ENCODE data around the gene NFATC1. TPM values are rescaled to one million over a fixed set of nuclear protein-coding genes. Genes with fewer than 3 reads are reported as not detected.

The NFATC1 gene
- total RNA-seq, 3 donors from 2014 or later: 10.9 to 18.0 (median 12.9) TPM

DNA sequence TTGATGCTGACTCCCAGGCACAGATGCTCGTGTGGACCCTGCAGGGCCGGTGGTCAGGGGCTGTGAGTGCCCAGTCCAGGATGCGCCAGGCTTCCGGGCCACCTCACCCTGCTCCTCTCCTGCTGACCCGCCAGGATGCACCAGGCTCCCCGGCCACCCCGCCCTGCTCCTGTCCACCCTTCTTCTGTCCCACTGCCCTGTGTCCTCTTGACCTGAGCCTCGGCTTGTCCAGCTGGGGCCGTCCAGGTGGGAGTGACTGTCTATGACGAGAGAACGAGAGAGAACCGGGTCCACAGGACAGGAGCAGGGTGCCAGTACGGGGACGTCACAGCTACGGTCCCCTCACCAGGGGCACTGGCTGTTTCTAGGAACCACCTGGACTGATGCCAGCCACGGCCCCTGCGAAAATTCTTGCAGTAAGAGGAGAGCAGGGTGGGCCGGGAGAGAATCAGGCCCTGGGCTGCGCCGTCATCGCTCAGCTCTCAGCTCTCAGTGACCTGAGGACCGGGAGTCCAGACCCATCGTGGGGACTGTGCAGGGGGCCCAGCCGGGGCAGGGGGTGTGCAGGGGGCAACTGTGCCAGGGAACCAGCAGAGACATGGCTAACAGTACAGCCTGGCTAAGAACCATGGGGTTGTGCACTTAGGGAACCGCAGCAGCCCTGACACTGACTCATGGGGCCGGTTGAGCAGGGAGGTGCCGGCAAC lies 12.9 kb upstream of the NFATC1 start:
- no peaks in the 10 kb centered on the region for H3K36me3 ChIP-seq
- no peak overlapping the region for H3K27ac ChIP-seq
- H3K9me3 ChIP-seq: no peaks in the 10 kb centered on the region
- intact Hi-C loops (cut with DNase I; ENCODE audit: low total_unique reads): loop anchor here (10.0 kb wide), 1 partner anchor 262 kb away; no protein-coding TSS in a partner anchor
- peaks cover 0 to 4% of the 10 kb centered on the region in 2 donors for H3K4me1 ChIP-seq
- peaks cover 0 to 32% of the 10 kb centered on the region in 2 donors for H3K27me3 ChIP-seq
- TF ChIP-seq POLR2AphosphoS5 (IDR thresholded peaks at IDR 0.05): no peak
- no peak for TF ChIP-seq POLR2A (IDR thresholded peaks at IDR 0.05)
- TF ChIP-seq CTCF (IDR thresholded peaks at IDR 0.05): no peak
- H3K4me3 ChIP-seq: no peak overlapping the region
- DNase-seq (ENCODE audit: low spot score in 2 of 2): no peak

GRCh38 chr18:79383388-79384056 lies 12.2 kb upstream of the NFATC1 start:
- H3K4me3 ChIP-seq: no peak overlapping the region
- H3K27me3 ChIP-seq: peaks cover 0 to 37% of the 10 kb centered on the region in 2 donors
- intact Hi-C loops (cut with DNase I; ENCODE audit: low total_unique reads): loop anchor here (10.0 kb wide), 1 partner anchor 261 kb away; no protein-coding TSS in a partner anchor
- no peaks in the 10 kb centered on the region for H3K9me3 ChIP-seq
- no peak for TF ChIP-seq POLR2AphosphoS5 (IDR thresholded peaks at IDR 0.05)
- TF ChIP-seq CTCF (IDR thresholded peaks at IDR 0.05): no peak
- TF ChIP-seq POLR2A (IDR thresholded peaks at IDR 0.05): no peak
- peaks cover 0 to 4% of the 10 kb centered on the region in 2 donors for H3K4me1 ChIP-seq
- DNase-seq (ENCODE audit: low spot score in 2 of 2): no peak
- H3K27ac ChIP-seq: no peak overlapping the region
- H3K36me3 ChIP-seq: no peaks in the 10 kb centered on the region

GRCh38 chr18:79384151-79384807 lies 11.5 kb upstream of the NFATC1 start:
- Histone ChIP-seq H3K27ac (no peak overlapping the region), H3K4me3 (no peak overlapping the region), H3K4me1 (no peaks in the 10 kb centered on the region), H3K27me3 (peaks cover 0 to 44% of the 10 kb centered on the region in 2 donors), H3K9me3 (no peaks in the 10 kb centered on the region), H3K36me3 (no peaks in the 10 kb centered on the region)
- intact Hi-C loops (cut with DNase I; ENCODE audit: low total_unique reads): loop anchor here (10.0 kb wide), 1 partner anchor 261 kb away; no protein-coding TSS in a partner anchor
- DNase-seq (ENCODE audit: low spot score in 2 of 2): no peak
- TF ChIP-seq POLR2A (IDR thresholded peaks at IDR 0.05) (no peak), POLR2AphosphoS5 (IDR thresholded peaks at IDR 0.05) (no peak), CTCF (IDR thresholded peaks at IDR 0.05) (no peak)

- Histone ChIP-seq H3K4me3 (no peak overlapping the region), H3K36me3 (no peaks in the 10 kb centered on the region), H3K27me3 (peaks cover 0 to 46% of the 10 kb centered on the region in 2 donors), H3K4me1 (no peaks in the 10 kb centered on the region), H3K9me3 (no peaks in the 10 kb centered on the region), H3K27ac (no peak overlapping the region)
- intact Hi-C loops (cut with DNase I; ENCODE audit: low total_unique reads): loop anchor here (10.0 kb wide), 1 partner anchor 260 kb away; no protein-coding TSS in a partner anchor
- TF ChIP-seq CTCF (IDR thresholded peaks at IDR 0.05) (no peak), POLR2A (IDR thresholded peaks at IDR 0.05) (no peak), POLR2AphosphoS5 (IDR thresholded peaks at IDR 0.05) (no peak)
- DNase-seq (ENCODE audit: low spot score in 2 of 2): no peak
These were observed 10.9 kb upstream of the NFATC1 start for GRCh38 chr18:79384834-79385233.
